GM21528 (cell line): ENCODE measurements around the gene TGFB1.
A peak's percentile ranks its signal among the peaks of the same experiment; 100 is the strongest.
"Not testable (repeated sequence)": the region's sequence is repeated elsewhere in the genome, so short reads cannot be mapped to it uniquely, and the experiment has no call there.

ENCODE experiments used
- ATAC-seq: cut with Tn5 transposase; IDR thresholded peaks from one replicate; pipeline ENCODE4 v1.9.1; 2021; ENCODE audit warnings: mild to moderate bottlenecking, moderate library complexity; ENCODE audit not compliant: unreplicated experiment, low FRiP score

TGFB1 gene

DNA sequence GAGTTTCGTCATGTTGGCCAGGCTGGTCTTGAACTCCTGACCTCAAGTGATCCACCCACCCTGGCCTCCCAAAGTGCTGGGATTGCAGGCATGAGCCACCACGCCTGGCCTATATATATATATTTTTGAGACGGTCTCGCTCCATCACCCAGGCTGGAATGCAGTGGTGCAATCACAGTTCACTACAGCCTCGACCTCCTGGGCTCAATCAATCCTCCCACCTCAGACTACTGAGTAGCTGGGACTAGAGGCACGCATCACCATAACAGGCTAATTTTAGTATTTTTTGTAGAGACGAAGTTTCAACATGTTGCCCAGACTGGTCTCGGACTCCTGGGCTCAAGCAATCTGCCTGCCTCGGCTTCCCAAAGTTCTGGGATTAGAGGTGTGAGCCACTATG is 6.8 kb downstream of the TGFB1 start:
- ATAC-seq, result not testable (repeated sequence)

DNA sequence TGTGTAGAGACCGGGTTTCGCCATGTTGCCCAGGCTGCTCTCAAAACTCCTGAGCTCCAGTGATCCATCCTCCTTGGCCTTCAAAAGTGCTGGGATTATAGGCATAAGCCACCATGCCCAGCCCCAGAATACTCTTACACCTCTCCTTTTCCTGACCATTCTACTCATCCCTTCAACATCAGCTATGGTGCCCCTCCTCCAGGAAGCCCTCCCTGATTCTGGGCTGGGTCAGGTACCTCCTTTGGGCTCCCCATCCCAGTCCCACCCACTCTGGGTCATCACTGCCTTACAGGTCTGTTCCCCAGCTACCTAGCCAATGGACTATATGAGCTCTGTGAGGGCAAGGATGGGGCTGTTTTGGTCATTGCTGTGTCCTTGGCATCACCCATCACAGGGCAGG is 9.6 kb downstream of the TGFB1 start:
- ATAC-seq, result no peak

DNA sequence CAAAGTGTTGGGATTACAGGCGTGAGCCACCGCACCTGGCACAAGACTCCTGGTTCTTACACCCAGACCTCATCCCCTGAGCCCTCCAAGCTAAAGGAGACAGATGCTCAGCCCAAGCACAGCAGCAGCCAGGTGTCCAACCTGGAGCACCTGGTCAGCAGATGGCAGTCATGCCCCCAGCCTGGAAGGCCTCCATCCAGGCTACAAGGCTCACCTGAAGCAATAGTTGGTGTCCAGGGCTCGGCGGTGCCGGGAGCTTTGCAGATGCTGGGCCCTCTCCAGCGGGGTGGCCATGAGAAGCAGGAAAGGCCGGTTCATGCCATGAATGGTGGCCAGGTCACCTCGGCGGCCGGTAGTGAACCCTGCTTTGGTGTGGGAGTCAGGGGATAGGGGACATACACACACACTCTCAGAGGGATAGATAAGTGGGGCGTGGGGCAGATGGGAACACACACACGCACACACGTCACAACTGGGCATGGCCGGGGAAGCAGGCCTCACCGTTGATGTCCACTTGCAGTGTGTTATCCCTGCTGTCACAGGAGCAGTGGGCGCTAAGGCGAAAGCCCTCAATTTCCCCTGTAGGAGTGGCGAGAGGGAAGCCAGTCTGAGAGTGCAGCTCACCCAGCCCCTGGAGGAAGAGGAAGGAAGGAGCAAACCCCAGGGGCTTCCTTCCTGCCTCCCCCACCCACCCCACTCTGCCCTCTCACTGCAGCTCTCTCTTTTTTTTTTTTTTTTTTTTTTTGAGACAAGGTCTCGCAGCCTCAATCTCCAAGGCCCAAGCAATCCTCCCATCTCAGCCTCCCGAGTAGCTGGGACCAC is 11.8 kb downstream of the TGFB1 start:
- no peak for ATAC-seq

DNA sequence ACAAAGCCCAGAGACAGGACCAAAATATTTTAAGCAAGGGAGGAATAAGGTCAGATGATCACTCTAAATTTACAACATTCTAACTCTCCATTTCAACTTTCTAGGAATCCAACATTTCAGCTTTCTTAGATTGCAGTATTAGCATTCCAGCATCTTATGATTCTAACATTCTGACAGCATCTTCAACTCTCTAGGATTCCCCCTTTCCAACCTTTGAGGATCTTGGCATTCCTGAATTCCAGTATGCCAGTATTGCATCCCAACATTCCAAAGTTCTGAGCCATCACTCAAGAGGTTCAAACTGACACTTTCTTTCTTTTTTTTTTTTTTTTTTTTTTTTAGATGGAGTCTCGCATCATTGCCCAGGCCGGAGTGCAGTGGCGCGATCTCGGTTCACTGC is 13.8 kb downstream of the TGFB1 start:
- no peak for ATAC-seq

DNA sequence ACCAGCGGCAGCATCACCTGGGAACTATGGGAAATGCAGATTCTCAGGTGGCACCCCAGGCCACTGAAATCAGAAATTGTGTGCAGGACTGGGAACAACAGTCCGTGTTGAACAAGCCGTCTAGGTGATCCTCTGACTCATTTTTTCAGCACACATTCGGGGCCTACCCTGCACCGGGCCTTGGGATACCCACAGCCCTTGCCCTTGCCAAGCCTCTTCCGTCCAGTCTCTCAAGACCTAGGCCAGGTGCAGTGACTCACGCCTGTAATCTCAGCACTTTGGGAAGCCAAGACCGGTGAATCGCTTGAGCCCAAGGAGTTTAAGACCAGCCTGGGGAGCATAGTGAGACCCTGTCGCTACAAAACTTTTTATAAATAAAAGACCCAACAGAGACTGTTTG is 18.3 kb downstream of the TGFB1 start:
- no peak for ATAC-seq

DNA sequence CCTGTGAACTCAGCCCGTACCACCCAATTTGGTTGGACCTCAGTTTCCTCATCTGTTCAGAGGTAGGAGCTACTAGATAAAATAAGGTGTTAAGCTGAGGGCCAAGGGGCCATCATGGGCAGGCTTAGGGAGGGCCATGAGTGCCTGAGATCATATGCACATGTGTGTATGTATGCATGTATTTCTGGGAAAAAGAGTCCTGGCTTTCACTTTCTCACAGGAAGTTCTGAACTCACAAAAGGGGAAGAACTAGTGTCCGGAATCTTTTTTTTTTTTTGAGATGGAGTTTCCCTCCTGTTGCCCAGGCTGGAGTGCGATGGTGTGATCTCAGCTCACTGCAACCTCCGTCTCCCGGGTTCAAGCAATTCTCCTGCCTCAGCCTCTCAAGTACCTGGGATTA is 18.9 kb downstream of the TGFB1 start:
- no peak for ATAC-seq

DNA sequence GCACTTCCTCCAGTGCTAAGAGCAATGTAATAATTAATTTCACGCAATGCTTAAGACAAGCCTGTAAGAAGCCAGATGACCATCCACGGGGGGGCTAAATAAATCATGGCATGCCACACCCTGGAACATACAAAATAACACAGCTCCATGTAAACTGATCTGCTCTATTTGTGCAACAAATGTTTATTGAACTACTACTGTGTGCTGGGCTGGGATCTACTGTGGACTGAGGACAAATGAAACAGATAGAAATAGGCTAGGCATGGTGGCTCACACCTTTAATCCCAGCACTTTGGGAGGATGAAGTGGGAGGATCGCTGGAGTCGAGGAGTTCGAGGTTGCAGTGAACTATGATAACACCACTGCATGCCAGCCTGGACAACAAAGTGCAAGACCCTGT is 21.3 kb downstream of the TGFB1 start:
- no peak for ATAC-seq

DNA sequence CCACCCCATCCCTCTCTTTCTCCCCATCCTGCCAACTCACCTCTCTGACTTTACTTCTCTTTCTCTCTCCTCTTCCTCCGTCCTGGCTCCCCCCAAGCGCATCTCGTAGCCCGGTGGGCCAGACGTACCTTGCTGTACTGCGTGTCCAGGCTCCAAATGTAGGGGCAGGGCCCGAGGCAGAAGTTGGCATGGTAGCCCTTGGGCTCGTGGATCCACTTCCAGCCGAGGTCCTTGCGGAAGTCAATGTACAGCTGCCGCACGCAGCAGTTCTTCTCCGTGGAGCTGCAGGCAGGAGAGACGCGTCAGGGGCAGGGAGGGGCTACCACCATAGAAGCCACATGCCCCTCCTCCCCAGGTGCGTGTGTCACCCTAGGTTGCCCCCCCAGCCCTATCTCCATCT is 21.7 kb downstream of the TGFB1 start:
- no peak for ATAC-seq

DNA sequence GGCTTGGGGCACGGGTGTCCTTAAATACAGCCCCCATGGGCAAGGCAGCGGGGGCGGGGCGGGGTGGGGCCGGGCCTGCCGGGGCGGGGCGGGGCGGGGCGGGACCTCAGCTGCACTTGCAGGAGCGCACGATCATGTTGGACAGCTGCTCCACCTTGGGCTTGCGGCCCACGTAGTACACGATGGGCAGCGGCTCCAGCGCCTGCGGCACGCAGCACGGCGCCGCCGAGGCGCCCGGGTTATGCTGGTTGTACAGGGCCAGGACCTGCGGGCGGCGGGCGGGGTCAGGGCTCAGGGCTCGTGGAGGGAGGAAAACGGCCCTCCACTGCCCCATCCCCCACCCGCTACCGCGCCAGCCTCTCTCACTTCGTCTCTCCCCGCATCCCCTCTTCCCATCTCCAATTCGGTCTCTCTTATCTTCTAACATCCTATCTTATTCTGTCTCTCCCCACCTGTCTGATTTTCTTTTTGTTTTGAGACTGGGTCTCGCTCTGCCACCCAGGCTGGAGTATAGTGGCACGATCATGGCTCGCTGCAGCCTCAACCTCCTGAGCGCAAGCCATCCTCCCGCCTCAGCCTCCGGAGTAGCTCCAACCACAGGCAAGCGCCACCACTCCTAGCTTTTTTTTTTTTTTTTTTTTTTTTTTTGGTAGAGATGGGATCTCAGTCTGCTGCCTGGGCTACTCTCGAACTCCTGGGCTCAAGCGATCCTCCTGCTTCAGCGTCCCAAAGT is 22.6 kb downstream of the TGFB1 start:
- no peak for ATAC-seq

DNA sequence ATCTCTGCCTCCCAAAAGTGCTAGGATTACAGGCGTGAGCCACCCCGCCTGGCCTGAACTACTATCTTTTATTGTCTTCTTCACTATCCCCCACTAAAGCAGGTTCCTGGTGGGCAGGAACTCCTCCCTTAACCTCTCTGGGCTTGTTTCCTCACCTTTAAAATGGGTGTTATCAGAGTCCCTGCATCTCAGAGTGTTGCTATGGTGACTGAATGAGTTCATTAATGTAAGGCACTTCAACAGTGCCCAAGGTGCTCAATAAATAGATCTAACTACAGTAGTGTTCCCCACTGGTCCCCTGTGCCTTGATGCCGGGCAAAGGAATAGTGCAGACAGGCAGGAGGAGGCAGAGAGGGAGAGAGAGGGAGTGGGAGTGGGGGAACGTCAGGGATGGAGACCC is 23.2 kb downstream of the TGFB1 start:
- ATAC-seq, result no peak

DNA sequence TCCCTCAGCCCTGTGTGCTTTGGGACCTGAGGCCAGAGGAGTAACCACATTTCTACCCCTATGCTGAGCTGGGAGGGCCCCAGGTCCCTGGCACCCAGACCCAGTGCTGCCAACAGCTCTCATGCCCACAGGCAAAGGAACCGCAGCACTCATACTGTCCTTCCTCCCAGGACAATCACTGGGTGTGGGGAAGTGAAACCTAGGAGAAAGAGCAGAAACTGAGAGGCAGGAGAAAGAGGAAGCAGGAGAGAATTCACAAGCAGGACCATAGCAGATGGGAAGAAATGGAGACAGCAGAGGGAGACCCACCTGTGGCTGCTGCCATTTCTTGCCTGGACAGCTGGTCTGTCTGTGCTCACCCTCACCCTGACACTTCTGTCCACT is 24.9 kb downstream of the TGFB1 start:
- ATAC-seq, result no peak

DNA sequence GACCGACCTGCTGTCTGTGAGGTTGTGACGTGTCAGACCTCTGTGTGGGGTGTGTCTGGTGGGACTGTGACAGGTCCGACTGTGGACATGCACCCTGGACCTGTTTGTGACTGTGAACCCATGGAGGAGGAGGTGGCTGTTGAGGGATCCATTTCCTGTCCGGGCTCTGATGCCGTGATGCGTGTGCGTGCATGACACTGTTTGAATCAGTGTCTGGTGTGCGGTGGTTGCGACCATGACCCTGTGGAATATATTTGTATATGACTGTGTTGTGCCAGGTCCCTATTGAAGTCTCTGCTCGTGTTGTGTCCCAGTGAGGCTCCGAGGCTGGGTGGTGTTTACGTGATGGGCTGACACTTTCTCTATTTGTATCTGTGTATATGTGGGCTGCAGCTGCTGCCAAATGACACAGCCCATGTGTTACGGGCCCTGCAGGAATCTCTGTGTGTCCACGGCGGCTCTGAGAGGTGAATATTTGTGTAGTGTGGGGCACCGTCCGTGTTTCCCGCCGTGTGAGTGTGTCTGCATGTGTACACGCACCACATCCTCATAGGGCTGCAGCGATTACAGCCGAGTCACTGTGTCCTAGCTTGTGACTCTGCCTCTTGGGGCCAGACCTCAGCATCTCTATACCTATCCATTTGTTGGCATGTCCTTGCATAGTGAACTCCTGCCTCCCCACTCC is 25.4 kb downstream of the TGFB1 start:
- ATAC-seq, result peak; percentile 5

DNA sequence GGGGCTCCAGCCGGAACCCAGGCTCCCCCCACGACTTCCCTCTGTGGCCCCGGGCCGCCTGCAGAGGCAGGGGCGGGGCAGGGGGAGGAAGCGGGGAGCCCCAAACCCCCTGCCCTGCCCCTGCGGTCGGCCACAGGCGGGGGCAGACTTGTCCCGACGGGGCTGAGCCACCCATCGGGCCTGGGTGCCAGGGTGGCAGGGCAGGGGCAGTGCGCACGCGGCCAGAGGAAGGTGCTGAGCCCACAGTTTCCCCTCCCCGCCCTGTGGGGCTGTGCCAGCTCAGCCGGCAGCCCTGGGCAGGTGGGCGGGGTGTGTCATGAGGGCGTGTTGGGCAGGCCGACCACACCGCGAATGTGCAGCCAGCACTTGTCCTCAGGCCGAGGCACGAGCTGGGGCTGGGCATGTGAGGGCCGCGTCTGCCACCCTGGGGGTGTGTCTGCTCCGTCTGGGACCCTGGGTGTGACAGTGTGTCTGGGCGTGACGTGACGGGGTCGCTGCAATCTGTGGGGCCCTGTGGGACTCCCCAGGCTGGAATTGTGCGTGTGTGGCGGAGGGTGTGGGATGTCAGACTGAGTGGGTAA is 26.1 kb downstream of the TGFB1 start:
- peak; percentile 45 for ATAC-seq

DNA sequence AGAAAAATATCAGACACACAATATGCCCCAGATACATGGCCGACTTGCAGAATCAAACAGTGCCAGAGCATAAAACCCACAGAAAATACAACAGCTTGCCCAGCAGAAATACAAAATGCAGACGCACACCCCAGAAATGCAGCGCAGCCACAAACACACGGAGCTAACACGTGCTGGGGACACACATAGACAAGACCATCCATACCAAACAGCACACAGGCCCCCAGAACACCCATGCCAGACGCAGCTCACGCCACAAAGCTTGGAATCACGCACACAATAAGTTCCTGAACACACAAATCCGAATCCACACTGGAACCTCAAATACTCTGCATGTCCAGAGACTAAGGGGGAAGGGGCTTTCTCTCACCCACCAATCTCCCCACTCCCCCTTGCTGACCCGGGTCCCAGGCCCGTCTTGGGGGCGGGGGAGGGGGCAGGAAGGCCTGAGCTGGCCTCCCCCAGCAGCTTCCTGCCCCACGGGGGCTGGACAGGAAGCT is 26.6 kb downstream of the TGFB1 start:
- ATAC-seq, result no peak

DNA sequence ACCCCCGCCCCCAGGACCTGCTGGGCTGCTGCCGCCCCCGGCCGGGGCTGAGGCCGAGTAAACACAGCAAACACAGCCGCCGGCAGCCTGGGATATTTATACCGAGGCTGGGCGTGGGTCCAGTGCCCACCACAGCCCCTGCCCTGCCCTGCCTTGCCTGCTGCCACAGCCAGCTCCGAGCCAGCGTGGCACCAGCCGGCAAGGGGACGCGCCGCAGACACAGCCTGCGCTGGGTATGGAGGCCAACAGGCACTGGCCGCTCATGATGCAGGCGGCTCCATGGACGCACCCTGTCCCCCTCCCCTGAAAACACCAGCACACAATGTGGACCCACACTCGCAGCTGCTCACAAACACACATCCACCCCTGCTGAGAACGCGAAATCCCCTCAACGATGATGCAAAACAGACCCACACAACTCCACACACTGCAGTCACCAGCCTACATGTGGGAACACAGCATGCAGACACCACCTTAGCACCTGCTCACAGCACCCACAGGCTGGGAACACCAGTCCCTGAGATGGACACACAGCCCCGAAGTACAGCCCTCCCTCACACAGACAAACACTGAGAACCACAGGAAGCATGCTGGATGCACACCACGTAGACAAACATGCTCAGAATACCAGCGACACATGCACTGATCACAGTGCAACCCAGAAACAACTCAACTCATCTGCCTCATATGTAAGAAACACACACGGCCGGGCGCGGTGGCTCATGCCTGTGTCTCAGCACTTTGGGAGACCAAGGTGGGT is 27.6 kb downstream of the TGFB1 start:
- ATAC-seq, result no peak

DNA sequence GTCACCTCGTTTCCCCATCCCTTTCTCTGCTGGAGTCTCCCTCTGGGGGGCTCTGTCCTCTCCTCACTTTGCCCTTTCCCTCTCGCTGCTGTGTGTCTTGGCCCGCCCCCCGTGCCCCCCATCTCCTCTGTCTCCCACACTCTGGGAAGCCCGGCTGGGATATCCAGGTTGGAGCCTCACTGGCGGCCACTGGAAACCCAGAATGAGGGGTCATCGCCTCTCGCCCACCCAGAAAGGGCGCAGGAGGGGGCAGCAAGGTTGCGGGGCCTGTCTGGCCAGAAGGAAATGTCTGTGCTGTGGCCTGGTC is 28.1 kb downstream of the TGFB1 start:
- ATAC-seq, result no peak

DNA sequence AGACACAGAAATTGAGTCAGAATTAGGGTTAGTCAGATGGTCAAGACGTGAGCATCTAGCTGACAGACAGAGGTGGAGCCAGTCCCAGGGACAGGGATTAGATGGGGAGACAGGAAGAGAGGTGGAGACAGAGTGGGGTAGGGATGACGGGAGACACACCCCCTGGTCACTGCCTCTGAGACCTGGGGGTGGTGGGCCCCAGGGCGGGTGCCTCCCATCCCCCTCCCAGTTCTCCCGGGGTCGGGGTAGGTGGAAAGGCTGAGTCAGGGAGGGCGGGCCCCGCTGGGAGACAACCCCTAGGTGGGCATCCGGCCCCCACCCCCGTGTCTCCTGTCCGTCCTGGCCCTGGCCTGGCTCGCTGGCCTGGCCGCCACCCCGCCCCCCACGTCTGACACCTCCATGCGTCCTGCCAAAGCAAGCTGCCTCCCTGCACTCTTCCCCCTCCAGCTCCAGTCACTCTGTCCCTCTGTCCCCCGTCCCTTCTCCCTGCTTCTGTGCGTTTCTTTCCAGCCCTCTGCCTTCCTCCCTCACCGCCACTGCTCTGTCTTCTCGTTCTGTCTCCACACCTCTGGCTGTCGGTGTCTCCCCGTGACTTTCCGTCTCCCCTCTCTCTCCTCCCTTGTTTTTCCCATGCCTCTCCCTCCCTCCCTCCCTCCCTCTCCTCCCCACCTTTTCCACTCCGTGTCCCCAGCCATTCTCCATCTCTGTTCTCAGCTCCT is 28.6 kb downstream of the TGFB1 start:
- ATAC-seq, result no peak

DNA sequence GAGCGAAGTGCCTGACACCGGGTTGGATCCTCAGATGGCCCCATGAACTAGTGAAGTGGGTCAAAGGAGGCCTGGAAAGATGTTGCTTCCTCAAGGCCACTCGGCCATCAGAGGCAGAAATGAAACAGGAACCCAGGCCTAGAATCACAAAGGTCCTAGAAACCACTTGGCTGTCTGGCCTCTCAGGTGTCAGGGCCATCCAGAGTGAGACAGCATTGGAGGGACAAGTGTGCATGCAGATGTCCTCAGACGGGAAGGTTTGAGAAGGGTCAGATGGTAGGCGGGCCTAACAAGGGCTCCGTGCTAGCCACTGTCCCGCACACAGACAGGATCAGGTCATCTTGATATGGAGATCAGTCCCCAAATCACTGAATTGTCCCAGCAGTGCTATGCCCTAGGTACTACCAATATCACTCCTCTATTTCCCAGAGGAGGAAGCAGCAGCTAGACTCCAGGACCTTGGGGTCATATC is 29.5 kb downstream of the TGFB1 start:
- ATAC-seq, result no peak

DNA sequence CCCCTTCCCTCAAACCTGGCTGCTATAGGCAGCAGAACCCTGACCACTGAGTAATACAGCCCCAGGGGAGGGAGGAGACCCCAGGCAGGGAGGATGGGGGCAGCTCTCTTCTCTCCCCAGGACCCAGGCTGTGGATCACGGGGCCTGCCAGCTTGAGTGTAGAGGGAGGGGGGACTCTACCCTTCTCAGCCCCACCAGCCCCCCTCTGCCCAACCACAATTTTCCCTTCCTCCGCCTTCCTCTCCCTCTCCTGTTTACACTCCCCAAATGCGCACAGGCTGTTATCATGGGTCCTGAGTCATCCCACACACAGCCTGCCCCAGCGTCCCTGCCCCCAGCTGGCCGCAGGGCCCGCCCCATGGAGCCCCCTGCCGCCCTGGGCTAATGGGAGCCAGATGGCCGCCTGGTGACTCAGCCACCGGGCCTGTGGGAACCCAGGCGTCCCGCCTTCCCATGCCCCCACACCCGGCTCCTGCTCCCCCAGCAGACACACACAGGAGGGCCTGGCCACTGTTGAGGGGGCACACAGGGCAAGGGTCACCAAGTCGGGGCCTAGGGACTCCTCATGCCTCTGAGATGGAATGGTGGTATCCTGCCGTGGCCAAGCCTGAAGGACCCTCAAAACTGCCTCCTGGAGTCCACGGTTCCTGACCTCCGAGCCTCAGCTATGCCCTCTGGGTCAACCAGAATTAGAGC is 30.1 kb downstream of the TGFB1 start:
- ATAC-seq, result no peak
